Prostate gland (tissue), 2 donors: ENCODE data around the gene SON. TPM values are rescaled to one million over a fixed set of nuclear protein-coding genes. Genes with fewer than 3 reads are reported as not detected.

Experiments used
- DNase-seq: peaks from one replicate; pipeline ENCODE4 v3.0.0-alpha.2; 2019; ENCODE audit warnings: low spot score
- H3K27ac ChIP-seq, 2 donors: fragments of 200-600 bp; sonication (generic); 2 replicates each; pipeline ENCODE4 v1.5.1; 2017 to 2019
- H3K27me3 ChIP-seq: fragments of 200-600 bp; sonication (generic); replicated peaks from 2 replicates; pipeline ENCODE4 v1.5.1; 2019; ENCODE audit not compliant: insufficient read depth
- H3K36me3 ChIP-seq, 2 donors: fragments of 200-600 bp; sonication (generic); 1 replicate in 1 of 2; 2 replicates in 1 of 2; pipeline versions ENCODE4 v1.5.1 to v1.8.1; 2017 to 2019
- H3K4me1 ChIP-seq: fragments of 200-600 bp; sonication (generic); replicated peaks from 2 replicates; pipeline ENCODE4 v1.5.1; 2019
- H3K4me3 ChIP-seq, 2 donors: fragments of 200-600 bp; sonication (generic); 2 replicates each; pipeline ENCODE4 v1.5.1; 2017 to 2019
- H3K9me3 ChIP-seq: fragments of 200-600 bp; sonication (generic); 2 replicates; pipeline ENCODE4 v1.5.1; 2017
- CTCF ChIP-seq, 4 experiments: fragments of 200-600 bp in 2 of 4; fragments of 450-650 bp in 2 of 4; sonication (generic) in 2 of 4; IDR thresholded peaks; 1 replicate in 3 of 4; 2 replicates in 1 of 4; pipeline ENCODE4 v1.5.1; 2016 to 2019; ENCODE audit warnings: antibody characterized with exemption in 4 of 4, mild to moderate bottlenecking in 2 of 4, moderate library complexity in 2 of 4
- POLR2A ChIP-seq: fragments of 450-650 bp; IDR thresholded peaks from one replicate; pipeline ENCODE4 v1.6.1; 2016; ENCODE audit warnings: antibody characterized with exemption, mild to moderate bottlenecking
- POLR2AphosphoS5 ChIP-seq: sonication (generic); formaldehyde crosslinking; IDR thresholded peaks from one replicate; pipeline ENCODE4 v1.6.1; 2017; ENCODE audit warnings: antibody characterized with exemption
- WGBS: methylation state at CpG from one replicate; pipeline ENCODE4 v1.1.5; 2018; 5-methylcytosine and 5-hydroxymethylcytosine counted together
- intact Hi-C: fragments of 100-400 bp; cut with DNase I; formaldehyde crosslinking; loops from one replicate; pipeline ENCODE4 v1.14.2; 2022
- total RNA-seq, 2 donors: library from RNA; depleted of rRNA; stranded (reverse); fragments of >200 nt; gene quantifications; one replicate each; pipeline ENCODE4 v1.1.0, GENCODE V29; 2016

The SON gene
- total RNA-seq, 2 donors from 2014 or later, result 213 to 222 TPM

- intact Hi-C loops, result no loop called here
- no peak overlapping the region for H3K4me3 ChIP-seq
- H3K27me3 ChIP-seq, result no peaks in the 10 kb centered on the region
- no peak for TF ChIP-seq CTCF (IDR thresholded peaks at IDR 0.05)
- TF ChIP-seq POLR2A, result no peak
- TF ChIP-seq POLR2AphosphoS5, result no peak
- WGBS, result 89% methylated on average over 2 of the region's 2 CpGs
- no peaks in the 10 kb centered on the region for H3K9me3 ChIP-seq
- no peak overlapping the region for H3K27ac ChIP-seq
- H3K4me1 ChIP-seq, result no peaks in the 10 kb centered on the region
- H3K36me3 ChIP-seq, result no peaks in the 10 kb centered on the region
- no peak for DNase-seq
These were observed 35.4 kb downstream of the SON start for GRCh38 chr21:33578214-33578613.

- Histone ChIP-seq H3K27ac (no peak overlapping the region), H3K36me3 (no peaks in the 10 kb centered on the region), H3K9me3 (no peaks in the 10 kb centered on the region), H3K27me3 (no peaks in the 10 kb centered on the region), H3K4me3 (no peak overlapping the region), H3K4me1 (no peaks in the 10 kb centered on the region)
- intact Hi-C loops, result no loop called here
- no peak for TF ChIP-seq POLR2A
- no peak for TF ChIP-seq CTCF (IDR thresholded peaks at IDR 0.05)
- no peak for TF ChIP-seq POLR2AphosphoS5
- WGBS, result 86% methylated on average over 7 of the region's 7 CpGs
- no peak for DNase-seq
These were observed 36.2 kb downstream of the SON start for GRCh38 chr21:33578959-33579542.

DNA sequence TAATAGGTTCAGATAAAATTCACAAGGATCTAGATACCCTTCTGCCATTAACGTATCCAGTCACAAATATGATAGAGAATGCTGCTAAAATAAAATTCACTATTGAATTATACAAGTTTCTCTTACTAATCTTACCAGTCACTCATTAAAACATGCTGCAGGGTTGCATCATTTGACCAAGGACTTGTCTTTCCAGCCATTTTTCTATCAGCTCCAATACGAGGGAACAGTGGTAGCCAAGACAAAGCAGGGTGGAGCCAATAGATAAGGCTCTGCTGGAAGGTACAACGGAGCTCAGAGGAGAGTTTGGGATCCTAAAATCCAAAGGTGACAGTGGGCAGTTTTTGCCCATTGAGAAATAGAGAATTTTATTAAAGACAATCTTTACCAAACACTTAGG lies 41.6 kb downstream of the SON start:
- Histone ChIP-seq H3K4me1 (no peaks in the 10 kb centered on the region), H3K9me3 (no peaks in the 10 kb centered on the region), H3K27me3 (no peaks in the 10 kb centered on the region), H3K27ac (no peak overlapping the region), H3K36me3 (no peaks in the 10 kb centered on the region), H3K4me3 (no peak overlapping the region)
- 87% methylated on average over 3 of the region's 3 CpGs for WGBS
- intact Hi-C loops, result no loop called here
- no peak for TF ChIP-seq POLR2A
- TF ChIP-seq CTCF (IDR thresholded peaks at IDR 0.05), result no peak
- no peak for TF ChIP-seq POLR2AphosphoS5
- no peak for DNase-seq

DNA sequence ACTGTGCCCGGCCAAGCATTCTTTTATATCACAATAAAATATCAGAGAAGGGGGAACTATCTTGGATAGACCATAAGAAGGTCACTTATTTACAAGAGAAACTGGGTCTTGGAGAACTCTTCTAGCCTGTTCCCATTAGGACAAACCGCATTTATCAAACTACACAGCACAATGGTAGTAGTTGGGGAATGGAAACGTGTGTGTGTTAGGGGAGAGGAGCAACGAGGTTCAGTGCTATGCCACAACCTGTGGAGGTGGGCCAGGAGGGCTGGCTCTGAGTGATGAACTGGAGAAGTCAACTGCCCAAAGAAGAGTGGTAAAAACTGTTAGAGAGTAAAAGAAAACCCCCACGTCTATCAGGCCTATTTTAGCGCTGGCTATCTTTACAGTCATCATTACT lies 44.1 kb downstream of the SON start:
- H3K4me1 ChIP-seq, result no peaks in the 10 kb centered on the region
- TF ChIP-seq CTCF (IDR thresholded peaks at IDR 0.05) (no peak), POLR2A (no peak), POLR2AphosphoS5 (no peak)
- H3K27me3 ChIP-seq, result no peaks in the 10 kb centered on the region
- H3K9me3 ChIP-seq, result no peaks in the 10 kb centered on the region
- DNase-seq, result no peak
- intact Hi-C loops, result no loop called here
- 68% methylated on average over 6 of the region's 6 CpGs for WGBS
- H3K27ac ChIP-seq, result no peak overlapping the region
- H3K36me3 ChIP-seq, result no peaks in the 10 kb centered on the region
- no peak overlapping the region for H3K4me3 ChIP-seq

DNA sequence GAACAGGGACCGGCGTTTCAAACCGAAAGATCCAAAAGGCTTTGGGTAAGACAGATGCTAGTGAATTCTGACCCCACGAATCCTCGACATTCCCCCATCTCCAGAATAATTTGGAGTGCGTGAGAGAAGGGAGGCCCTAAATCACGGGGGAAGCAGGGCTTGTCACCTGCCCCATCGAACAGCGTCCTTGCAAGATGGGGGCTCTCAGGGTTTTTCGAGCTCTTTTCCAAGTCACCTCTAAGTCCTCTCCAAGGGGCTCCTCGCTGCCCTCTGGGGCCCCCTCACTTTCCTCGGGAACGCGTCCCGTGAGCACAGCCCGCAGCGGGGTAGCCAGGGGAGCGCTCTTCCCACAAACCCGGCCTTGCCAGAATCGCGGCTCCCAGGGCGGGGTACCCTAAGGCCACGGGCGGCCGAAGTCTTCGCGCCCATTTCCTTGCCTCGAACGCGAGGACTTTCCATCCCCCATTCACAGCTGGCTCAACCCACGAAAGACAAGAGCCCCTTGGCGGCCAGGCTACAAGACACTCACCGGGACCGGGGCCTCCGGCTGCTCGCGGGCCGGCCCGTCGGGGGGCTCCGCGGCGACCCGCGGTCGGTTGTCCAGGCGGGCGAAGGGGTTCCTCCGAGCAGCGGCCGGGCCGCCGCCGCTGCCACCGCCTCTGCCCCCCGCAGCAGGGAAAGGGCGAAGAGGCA lies 45.1 kb downstream of the SON start:
- intact Hi-C loops, result no loop called here

More for the DNA sequence above, 45.1 kb downstream of the SON start:
- DNase-seq, result peak; percentile 9
- Histone ChIP-seq H3K4me3 (peak overlapping the region; percentile 59 to 83), H3K36me3 (no peaks in the 10 kb centered on the region), H3K27me3 (no peaks in the 10 kb centered on the region), H3K4me1 (no peaks in the 10 kb centered on the region), H3K27ac (peak overlapping the region; percentile 78 to 82), H3K9me3 (no peaks in the 10 kb centered on the region)
- TF ChIP-seq POLR2AphosphoS5 (no peak), CTCF (IDR thresholded peaks at IDR 0.05) (no peak), POLR2A (no peak)
- under 1% methylated on average over 40 of the region's 57 CpGs for WGBS
